GM18861 (cell line): Measurements from ENCODE around the gene POU3F3.

ENCODE experiments used
- ATAC-seq: cut with Tn5 transposase; IDR thresholded peaks from one replicate; pipeline ENCODE4 v1.9.1; 2021; ENCODE audit not compliant: unreplicated experiment

The POU3F3 gene

GRCh38 chr2:104853534-104854497 is at the start of gene POU3F3:
POU3F3 (plus strand) TSS chr2:104854115; CDS start chr2:104855511, 1,396 bp downstream.
- no peak for ATAC-seq

GRCh38 chr2:104804148-104804890 is 49.6 kb upstream of the POU3F3 start:
- ATAC-seq = no peak

GRCh38 chr2:104812286-104812685 is 41.6 kb upstream of the POU3F3 start:
- no peak for ATAC-seq

- no peak for ATAC-seq
Measured at GRCh38 chr2:104816143-104816542, 37.8 kb upstream of the POU3F3 start.

- no peak for ATAC-seq
Measured at GRCh38 chr2:104818264-104818663, 35.7 kb upstream of the POU3F3 start.

- ATAC-seq = no peak
Measured at GRCh38 chr2:104820126-104820525, 33.8 kb upstream of the POU3F3 start.

- ATAC-seq = no peak
Measured at GRCh38 chr2:104825124-104825865, 28.6 kb upstream of the POU3F3 start.

- no peak for ATAC-seq
Measured at GRCh38 chr2:104826016-104826415, 27.9 kb upstream of the POU3F3 start.

- no peak for ATAC-seq
Measured at GRCh38 chr2:104831742-104832141, 22.2 kb upstream of the POU3F3 start.

GRCh38 chr2:104834431-104835153 is 19.3 kb upstream of the POU3F3 start:
- ATAC-seq = no peak

- ATAC-seq = no peak
Measured at GRCh38 chr2:104836265-104836664, 17.6 kb upstream of the POU3F3 start.

- no peak for ATAC-seq
Measured at GRCh38 chr2:104836841-104837240, 17.1 kb upstream of the POU3F3 start.

GRCh38 chr2:104840156-104840555 is 13.8 kb upstream of the POU3F3 start:
- ATAC-seq = no peak

GRCh38 chr2:104840893-104841585 is 12.9 kb upstream of the POU3F3 start:
- no peak for ATAC-seq

- ATAC-seq = no peak
Measured at GRCh38 chr2:104841744-104842143, 12.2 kb upstream of the POU3F3 start.

GRCh38 chr2:104844807-104845551 is 8.9 kb upstream of the POU3F3 start:
- ATAC-seq = no peak

- no peak for ATAC-seq
Measured at GRCh38 chr2:104845552-104845931, 8.4 kb upstream of the POU3F3 start.

GRCh38 chr2:104845946-104846785 is 7.7 kb upstream of the POU3F3 start:
- ATAC-seq = no peak
